HuH-7 (cell line): ENCODE measurements around the gene FMOD.

Source experiments
- DNase-seq: peaks from one replicate; pipeline ENCODE4 v3.0.0; 2011; ENCODE audit warnings: low spot score

Gene FMOD

DNA sequence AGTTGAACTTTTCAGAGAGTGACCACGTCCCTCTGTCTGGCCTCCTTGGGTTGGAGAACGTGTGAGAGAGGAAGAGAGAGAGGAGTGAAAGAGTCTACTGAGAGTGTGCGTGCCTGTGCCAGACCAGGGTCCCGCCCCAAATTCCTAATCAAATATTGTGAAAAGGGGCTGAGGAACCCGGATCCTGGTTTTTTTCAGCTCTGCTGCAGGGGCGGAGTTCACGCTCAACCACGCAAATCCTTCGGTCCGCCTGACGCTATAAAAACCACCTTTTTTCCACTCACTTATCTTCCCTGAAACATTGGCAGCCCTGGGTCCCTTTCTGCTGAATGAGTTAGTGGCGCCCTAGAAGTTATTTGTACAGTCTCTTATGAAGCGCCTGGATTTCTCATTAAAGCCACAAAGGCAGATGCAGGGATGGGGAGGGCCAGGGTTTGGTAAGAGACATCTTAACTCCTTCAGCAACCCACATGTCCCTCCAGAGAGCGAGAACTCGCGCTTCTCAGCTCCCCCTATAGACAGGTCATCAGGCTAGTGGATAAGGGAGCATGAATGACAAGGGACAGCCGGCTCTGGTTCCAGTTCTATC is at the start of gene FMOD:
Gene FMOD (minus strand): TSS at position 86 of the 589 bp plus-strand sequence. CDS start 2,852 bp downstream, outside the sequence.
- DNase-seq: peak; percentile 60

DNA sequence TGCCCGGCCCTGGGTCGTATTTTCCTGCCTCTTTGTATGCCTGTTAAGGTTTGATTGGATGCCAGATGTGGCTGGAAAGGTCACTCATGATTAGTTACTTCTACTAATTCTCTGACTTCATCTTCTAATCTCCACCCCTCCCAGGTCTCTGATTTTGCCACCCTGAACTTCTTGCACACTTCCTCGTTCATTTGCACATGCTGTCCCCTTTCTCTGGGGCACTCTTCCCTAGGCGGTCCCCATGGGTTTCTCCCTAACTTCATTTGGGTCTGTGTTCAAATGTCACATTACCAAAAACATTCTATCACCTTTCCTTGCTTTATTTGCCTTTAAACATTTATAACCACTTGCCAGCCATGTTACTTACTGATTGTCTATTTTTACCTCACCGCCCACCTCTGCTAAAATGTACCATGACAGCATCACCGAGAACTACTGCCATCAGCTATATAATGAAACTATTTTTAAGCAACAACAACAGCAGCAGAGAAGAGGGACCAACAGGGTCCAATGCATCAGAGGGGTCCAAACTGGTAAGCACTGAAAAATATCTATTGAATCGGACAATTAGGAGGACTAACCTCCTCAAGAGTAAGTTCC is 45.8 kb upstream of the FMOD start:
- DNase-seq: no peak

DNA sequence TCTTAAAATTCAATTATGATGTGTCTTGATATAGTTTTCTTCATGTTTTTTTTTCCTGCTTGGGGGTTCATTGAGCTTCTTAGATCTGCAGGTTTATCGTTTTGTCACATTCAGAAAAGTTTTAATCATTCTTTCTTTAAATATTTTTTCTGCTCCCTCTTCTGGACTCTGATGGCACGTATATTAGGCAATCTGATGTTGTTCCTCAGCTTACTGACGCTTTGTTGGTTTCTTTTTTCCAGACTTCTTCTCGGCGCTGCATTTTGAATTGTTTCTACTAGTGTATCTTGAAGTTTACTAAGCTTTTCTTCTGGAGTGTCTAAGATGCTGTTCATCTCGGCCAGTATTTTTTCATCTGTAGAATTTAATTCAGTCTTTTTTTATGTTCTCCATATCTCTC is 44.8 kb upstream of the FMOD start:
- DNase-seq: no peak

- DNase-seq: no peak
Observed at GRCh38 chr1:203390298-203390697, 39.4 kb upstream of the FMOD start.

DNA sequence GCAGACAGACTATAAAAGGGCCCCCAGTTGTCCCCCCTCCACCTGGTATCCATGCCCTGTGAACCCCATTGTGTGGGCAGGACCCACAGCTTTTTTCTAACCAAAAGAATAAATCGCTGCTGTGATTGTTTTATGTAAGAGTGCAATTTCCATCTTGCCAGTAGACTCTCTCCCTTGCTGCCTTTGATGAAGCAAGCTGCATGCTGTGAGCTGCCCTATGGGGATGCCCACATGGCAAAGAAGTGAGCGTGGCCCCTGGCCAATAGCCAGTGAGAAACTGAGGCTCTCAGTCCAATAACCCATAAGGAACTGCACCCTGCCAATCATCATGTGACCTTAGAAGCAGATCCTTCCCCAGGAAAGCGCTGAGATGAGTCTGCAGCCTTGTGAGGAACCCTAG is 37.8 kb upstream of the FMOD start:
- DNase-seq: no peak

- DNase-seq: no peak
Observed at GRCh38 chr1:203382026-203382425, 31.1 kb upstream of the FMOD start.

DNA sequence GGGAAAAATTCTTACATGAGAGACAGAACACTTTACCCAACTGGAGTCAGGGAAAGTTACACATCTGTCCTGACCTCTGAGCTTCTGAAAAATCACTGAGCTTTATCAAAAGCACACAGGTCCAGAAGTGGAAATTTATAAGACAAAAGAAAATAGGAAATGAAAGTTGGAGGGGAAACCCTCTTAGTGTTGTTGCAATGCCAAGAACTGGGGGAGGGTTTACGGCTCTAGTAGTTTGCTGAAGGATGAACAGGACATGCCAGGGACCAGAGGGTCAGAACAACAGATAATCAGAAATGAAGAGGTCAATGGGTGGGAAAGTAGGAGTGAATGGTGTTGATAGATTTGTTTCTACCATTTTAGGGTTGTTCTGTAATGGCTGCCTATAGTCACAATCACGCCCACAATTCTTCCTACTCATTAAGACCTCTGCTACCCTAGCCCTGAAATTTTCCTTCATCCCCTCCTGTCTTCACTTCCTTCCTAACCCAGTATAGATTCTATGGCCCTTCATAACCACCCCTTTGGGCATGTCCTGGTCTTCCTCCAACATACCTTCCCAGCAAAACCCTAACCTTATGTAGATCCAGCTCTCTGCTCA is 30.3 kb upstream of the FMOD start:
- DNase-seq: no peak

DNA sequence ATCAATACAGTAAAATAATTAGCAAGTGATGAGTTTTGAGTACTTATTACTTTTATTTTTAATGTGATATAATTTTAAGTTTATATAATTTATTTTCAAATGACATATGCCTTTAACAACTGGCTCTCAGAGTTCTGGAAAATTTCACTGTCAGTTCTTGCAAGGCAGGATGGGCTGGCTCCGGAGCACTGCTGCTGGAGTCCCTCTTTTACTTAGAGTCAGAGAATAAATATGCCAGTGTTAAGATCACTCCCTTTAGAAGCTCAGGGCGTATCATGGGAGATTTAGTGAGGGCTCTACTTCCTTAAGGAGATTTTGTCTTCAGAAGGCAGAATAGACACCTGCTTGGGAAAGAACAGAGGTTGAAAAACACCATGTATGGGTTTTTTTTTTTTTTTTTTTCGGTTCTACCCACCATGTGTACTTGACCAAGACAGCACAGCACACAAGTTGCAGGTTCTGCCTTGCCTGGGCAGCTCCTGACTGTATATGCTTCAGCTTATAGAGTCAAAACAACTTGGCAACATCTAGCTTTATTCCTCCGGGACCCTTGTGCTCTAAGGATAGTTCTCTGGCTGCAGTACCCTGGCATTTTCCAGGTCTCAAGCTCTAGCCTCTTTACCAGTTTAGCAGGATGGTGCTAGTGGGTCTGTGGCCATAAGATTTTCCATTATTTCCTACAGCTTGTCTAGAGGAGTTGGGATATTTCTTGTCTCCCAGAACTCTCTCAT is 29.7 kb upstream of the FMOD start:
- no peak for DNase-seq

DNA sequence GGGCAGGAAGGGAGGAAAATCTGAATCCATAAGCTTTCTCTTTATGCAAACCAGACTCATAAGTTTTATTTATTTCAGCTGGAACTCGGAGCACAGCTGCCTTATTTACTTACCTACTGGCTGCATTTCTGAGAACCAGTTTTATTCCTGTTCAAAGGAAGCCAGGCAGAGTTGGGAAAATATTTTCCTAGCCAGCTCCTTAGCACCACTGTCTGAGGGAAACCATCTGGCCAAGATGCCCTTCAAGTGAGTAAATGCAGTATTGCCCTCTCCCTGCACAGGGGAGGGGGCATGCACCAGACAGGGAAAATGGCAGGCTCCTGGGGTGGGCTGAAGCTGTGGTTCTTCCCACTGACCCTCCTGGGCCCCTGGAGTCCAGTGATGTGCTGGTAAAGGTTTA is 28.9 kb upstream of the FMOD start:
- no peak for DNase-seq

GRCh38 chr1:203378556-203379245 is 27.8 kb upstream of the FMOD start:
- no peak for DNase-seq

GRCh38 chr1:203373991-203374390 is 23.1 kb upstream of the FMOD start:
- no peak for DNase-seq

GRCh38 chr1:203373002-203373401 is 22.1 kb upstream of the FMOD start:
- no peak for DNase-seq

- no peak for DNase-seq
Observed at GRCh38 chr1:203371288-203371687, 20.4 kb upstream of the FMOD start.

DNA sequence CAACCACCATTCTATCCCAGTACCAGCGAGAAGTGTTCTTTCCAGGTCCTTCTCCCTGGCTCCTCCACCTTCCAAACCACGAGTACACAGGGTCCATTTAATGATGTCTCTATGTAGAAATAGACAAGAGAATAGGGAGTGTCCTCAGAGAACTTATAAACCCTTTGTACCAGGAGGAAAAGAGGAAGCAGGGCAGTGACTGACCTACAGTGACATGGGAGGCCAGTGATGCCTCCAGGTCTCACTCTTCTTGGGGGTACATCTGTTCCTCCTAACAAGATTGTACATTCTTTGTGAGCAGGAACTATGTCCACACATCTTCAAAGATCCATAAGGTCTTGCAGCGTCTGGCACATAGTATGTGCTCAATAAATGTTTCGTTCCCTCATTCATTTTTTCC is 18.7 kb upstream of the FMOD start:
- DNase-seq: no peak

DNA sequence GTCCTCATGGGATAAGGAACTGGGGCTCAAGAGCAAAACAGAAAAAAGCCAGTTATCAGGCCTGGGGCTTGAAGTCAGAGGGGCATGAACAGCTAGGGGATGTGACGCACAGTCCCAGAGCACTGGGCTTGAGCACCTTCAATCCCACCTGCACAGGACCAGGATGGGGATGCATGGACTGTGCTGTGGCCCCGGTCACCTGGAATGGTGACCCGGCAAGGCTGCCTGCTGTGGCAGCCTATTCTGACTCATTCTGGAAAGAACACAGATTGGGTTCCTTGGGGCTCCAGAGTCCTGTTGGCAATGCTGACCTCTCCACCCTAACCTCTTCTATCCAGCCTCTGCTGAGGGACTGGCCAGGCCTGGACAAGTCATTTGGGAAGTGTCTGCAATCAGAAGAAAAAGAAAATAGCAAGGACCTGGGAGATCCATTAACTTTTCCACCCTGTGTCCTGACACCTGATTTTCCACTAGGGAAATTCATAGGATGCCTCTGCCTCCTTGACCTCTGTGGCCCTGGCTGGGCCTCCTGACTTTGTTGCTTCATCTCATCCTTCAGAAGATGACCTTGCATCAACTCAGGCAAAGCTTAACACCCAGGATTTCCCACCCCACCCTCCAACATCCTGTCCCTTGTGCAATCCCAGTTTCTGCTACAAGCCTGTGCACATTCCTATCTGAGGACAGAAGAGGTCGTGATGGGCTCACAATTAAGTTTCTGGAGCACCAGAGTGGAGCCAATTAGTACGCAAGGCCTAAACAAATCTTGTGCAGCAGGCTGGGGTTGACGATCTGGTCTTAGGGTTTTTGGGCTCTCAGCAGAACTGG is 17.9 kb upstream of the FMOD start:
- no peak for DNase-seq

- no peak for DNase-seq
Observed at GRCh38 chr1:203367057-203367456, 16.1 kb upstream of the FMOD start.

GRCh38 chr1:203366476-203366875 is 15.6 kb upstream of the FMOD start:
- DNase-seq: no peak

GRCh38 chr1:203364806-203365205 is 13.9 kb upstream of the FMOD start:
- no peak for DNase-seq

- no peak for DNase-seq
Observed at GRCh38 chr1:203364094-203364801, 13.3 kb upstream of the FMOD start.

DNA sequence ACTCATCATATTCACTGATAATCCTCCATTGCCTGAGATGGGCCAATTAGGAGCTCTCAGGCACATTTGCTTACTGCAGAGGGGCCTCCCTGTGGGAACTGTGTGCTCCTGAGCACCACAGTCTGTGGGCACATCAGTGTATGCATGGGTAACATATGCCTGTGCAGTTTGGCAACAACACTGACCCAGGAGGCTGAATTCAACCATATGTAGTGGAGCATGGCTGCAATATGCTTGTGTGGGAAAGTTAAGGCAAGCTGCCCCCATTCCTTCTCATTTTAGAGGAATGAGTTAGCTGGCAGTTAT is 11.8 kb upstream of the FMOD start:
- no peak for DNase-seq
